Sigmoid colon (tissue), 7 donors: Measurements from ENCODE around the gene CDC42EP3. TPM values are rescaled to one million over a fixed set of nuclear protein-coding genes. Genes with fewer than 3 reads are reported as not detected.

ENCODE experiments used
- DNase-seq: peaks from one replicate; pipeline ENCODE4 v3.0.0-alpha.2; 2019
- H3K27ac ChIP-seq, 4 donors: fragments of 200-600 bp; sonication (generic); one replicate each; pipeline ENCODE4 v1.5.1; 2016 to 2019; ENCODE audit warnings: mild to moderate bottlenecking in 1 of 4
- H3K27me3 ChIP-seq, 3 donors: fragments of 200-600 bp; sonication (generic); one replicate each; pipeline ENCODE4 v1.5.1; 2019; ENCODE audit warnings: mild to moderate bottlenecking in 1 of 3
- H3K36me3 ChIP-seq, 4 donors: fragments of 200-600 bp; sonication (generic); one replicate each; pipeline ENCODE4 v1.5.1; 2016 to 2019
- H3K4me1 ChIP-seq, 4 donors: fragments of 200-600 bp; sonication (generic); one replicate each; pipeline ENCODE4 v1.5.1; 2017 to 2019
- H3K4me3 ChIP-seq, 4 donors: fragments of 200-600 bp; sonication (generic); one replicate each; pipeline ENCODE4 v1.5.1; 2017 to 2019; ENCODE audit warnings: mild to moderate bottlenecking in 2 of 4, moderate library complexity in 1 of 4
- H3K9me3 ChIP-seq, 4 donors: fragments of 200-600 bp in 3 of 4; sonication (generic) in 3 of 4; one replicate each; pipeline versions ENCODE4 v1.5.1 to v1.6.1; 2013 to 2019
- EP300 ChIP-seq, 4 donors: sonication (generic); formaldehyde crosslinking; IDR thresholded peaks; one replicate each; pipeline ENCODE4 v1.6.1; 2017; ENCODE audit warnings: antibody characterized with exemption in 4 of 4
- POLR2A ChIP-seq, 2 donors: fragments of 450-650 bp; IDR thresholded peaks; one replicate each; pipeline ENCODE4 v1.6.1; 2016; ENCODE audit warnings: antibody characterized with exemption in 2 of 2, mild to moderate bottlenecking in 2 of 2, moderate library complexity in 2 of 2
- POLR2AphosphoS5 ChIP-seq, 4 donors: sonication (generic); formaldehyde crosslinking; IDR thresholded peaks; one replicate each; pipeline ENCODE4 v1.6.1; 2017; ENCODE audit warnings: antibody characterized with exemption in 4 of 4
- WGBS, 2 donors: extraction: QIAGEN DNeasy Blood & Tissue Kit; methylation state at CpG; one replicate each; pipeline ENCODE4 v1.1.7; 2013; 5-methylcytosine and 5-hydroxymethylcytosine counted together
- intact Hi-C: fragments of 100-400 bp; cut with DNase I; formaldehyde crosslinking; loops from one replicate; pipeline ENCODE4 v1.15.1; 2023
- polyA plus RNA-seq, 3 donors: library from polyadenylated mRNA; stranded (reverse); fragments of 200-250 nt; gene quantifications; one replicate each; pipeline ENCODE4 v1.2.3, GENCODE V29; 2013
- total RNA-seq, 4 donors: library from RNA; depleted of rRNA; stranded (reverse); fragments of >200 nt; gene quantifications; one replicate each; pipeline ENCODE4 v1.1.0, GENCODE V29; 2016
- TF ChIP-seq, protein P1 (sequence below), 4 experiments: fragments of 450-650 bp in 3 of 4; fragments of 200-600 bp in 1 of 4; IDR thresholded peaks; one replicate each; pipeline ENCODE4 v1.5.1; 2016 to 2019; ENCODE audit warnings: antibody characterized with exemption in 4 of 4, mild to moderate bottlenecking in 3 of 4, moderate library complexity in 2 of 4
- donor health status: healthy with polysubstance abuse.
- donor health status: Bipolar disorder and iron deficiency.
- donor health status: healthy.

Gene CDC42EP3
- total and polyA plus RNA-seq, 7 donors: 10.9 to 84.5 (median 41.1) TPM

DNA sequence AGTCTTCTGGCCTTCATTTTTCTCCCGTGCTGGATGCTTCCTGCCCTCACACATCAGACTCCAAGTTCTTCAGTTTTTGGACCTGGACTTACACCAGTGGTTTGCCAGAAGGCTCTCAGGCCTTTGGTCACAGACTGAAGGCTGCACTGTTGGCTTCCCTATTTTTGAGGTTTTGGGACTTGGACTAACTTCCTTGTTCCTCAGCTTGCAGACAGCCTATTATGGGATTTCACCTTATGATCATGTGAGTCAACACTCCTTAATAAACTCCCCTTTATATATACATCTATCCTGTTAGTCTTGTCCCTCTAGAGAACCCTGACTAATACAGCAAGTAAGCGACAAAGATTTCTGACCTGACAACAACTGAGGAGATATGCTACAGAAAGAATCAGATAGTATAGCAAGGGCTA lies 7.2 kb downstream of the CDC42EP3 start:
- H3K4me3 ChIP-seq: no peak overlapping the region
- WGBS, 2 donors: 41 to 49% methylated on average over 2 of the region's 2 CpGs
- intact Hi-C loops: no loop called here
- no peaks in the 10 kb centered on the region for H3K36me3 ChIP-seq
- peaks cover 0 to 98% (median 88%) of the 10 kb centered on the region in 4 donors for H3K4me1 ChIP-seq
- H3K27ac ChIP-seq: peak overlapping the region; percentile 39 to 99 (median 72)
- no peaks in the 10 kb centered on the region for H3K9me3 ChIP-seq
- DNase-seq: no peak
- H3K27me3 ChIP-seq: no peaks in the 10 kb centered on the region
- TF ChIP-seq, protein P1, sequence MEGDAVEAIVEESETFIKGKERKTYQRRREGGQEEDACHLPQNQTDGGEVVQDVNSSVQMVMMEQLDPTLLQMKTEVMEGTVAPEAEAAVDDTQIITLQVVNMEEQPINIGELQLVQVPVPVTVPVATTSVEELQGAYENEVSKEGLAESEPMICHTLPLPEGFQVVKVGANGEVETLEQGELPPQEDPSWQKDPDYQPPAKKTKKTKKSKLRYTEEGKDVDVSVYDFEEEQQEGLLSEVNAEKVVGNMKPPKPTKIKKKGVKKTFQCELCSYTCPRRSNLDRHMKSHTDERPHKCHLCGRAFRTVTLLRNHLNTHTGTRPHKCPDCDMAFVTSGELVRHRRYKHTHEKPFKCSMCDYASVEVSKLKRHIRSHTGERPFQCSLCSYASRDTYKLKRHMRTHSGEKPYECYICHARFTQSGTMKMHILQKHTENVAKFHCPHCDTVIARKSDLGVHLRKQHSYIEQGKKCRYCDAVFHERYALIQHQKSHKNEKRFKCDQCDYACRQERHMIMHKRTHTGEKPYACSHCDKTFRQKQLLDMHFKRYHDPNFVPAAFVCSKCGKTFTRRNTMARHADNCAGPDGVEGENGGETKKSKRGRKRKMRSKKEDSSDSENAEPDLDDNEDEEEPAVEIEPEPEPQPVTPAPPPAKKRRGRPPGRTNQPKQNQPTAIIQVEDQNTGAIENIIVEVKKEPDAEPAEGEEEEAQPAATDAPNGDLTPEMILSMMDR (IDR thresholded peaks at IDR 0.05): no peak
- peak in 1 of 4 donors; percentile 3 for TF ChIP-seq POLR2AphosphoS5 (IDR thresholded peaks at IDR 0.05)

GRCh38 chr2:37663390-37663789 lies 8.1 kb downstream of the CDC42EP3 start:
- no peak for DNase-seq
- Histone ChIP-seq H3K4me3 (no peak overlapping the region), H3K4me1 (peaks cover 0 to 98% (median 94%) of the 10 kb centered on the region in 4 donors), H3K27me3 (no peaks in the 10 kb centered on the region), H3K27ac (peak overlapping the region; percentile 39 to 99 (median 72)), H3K36me3 (no peaks in the 10 kb centered on the region), H3K9me3 (no peaks in the 10 kb centered on the region)
- 91 to 95% methylated on average over 7 of the region's 7 CpGs for WGBS, 2 donors
- TF ChIP-seq, protein P1 (IDR thresholded peaks at IDR 0.05): no peak
- TF ChIP-seq POLR2A (IDR thresholded peaks at IDR 0.05) (no peak), EP300 (IDR thresholded peaks at IDR 0.05) (no peak), POLR2AphosphoS5 (IDR thresholded peaks at IDR 0.05) (no peak)
- intact Hi-C loops: no loop called here

DNA sequence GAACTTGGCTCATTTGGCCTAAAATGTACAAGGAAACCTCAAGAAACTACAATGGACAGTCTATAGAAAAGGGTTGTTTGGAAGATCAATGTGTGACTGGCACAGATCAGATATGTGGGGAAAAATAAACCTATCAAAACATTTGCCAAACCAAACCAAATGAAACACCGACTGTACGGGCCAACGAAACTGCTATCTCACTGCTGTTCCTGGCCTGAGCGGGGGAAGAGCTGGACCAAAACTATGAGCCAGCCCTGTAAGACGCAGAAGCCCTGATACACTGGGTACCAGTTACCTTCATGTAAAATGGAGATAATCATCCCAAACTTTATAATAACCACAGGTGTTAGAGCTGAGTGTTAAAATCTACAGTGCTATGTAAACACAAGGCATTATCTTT lies 11.7 kb downstream of the CDC42EP3 start:
- TF ChIP-seq POLR2AphosphoS5 (IDR thresholded peaks at IDR 0.05) (no peak), EP300 (IDR thresholded peaks at IDR 0.05) (no peak), POLR2A (IDR thresholded peaks at IDR 0.05) (no peak)
- TF ChIP-seq, protein P1 (IDR thresholded peaks at IDR 0.05): no peak
- no peaks in the 10 kb centered on the region for H3K36me3 ChIP-seq
- intact Hi-C loops: no loop called here
- no peaks in the 10 kb centered on the region for H3K9me3 ChIP-seq
- DNase-seq: no peak
- peak overlapping the region; percentile 11 to 99 (median 76) for H3K27ac ChIP-seq
- H3K4me3 ChIP-seq: no peak overlapping the region
- H3K27me3 ChIP-seq: no peaks in the 10 kb centered on the region
- peaks cover 0 to 98% (median 95%) of the 10 kb centered on the region in 4 donors for H3K4me1 ChIP-seq
- WGBS, 2 donors: 94% methylated on average over 5 of the region's 5 CpGs

GRCh38 chr2:37658682-37659081 lies 12.8 kb downstream of the CDC42EP3 start:
- peak overlapping the region; percentile 54 to 99 (median 83) for H3K27ac ChIP-seq
- no peaks in the 10 kb centered on the region for H3K36me3 ChIP-seq
- 96% methylated on average over 3 of the region's 3 CpGs for WGBS, 2 donors
- intact Hi-C loops: no loop called here
- H3K4me3 ChIP-seq: no peak overlapping the region
- no peak for DNase-seq
- peaks cover 0 to 98% (median 96%) of the 10 kb centered on the region in 4 donors for H3K4me1 ChIP-seq
- TF ChIP-seq POLR2AphosphoS5 (IDR thresholded peaks at IDR 0.05) (no peak), POLR2A (IDR thresholded peaks at IDR 0.05) (no peak), EP300 (IDR thresholded peaks at IDR 0.05) (no peak)
- TF ChIP-seq, protein P1 (IDR thresholded peaks at IDR 0.05): no peak
- H3K9me3 ChIP-seq: no peaks in the 10 kb centered on the region
- no peaks in the 10 kb centered on the region for H3K27me3 ChIP-seq

GRCh38 chr2:37657471-37657870 lies 14.0 kb downstream of the CDC42EP3 start:
- Histone ChIP-seq H3K27me3 (no peaks in the 10 kb centered on the region), H3K4me3 (no peak overlapping the region), H3K27ac (peak overlapping the region; percentile 64 to 99 (median 83)), H3K4me1 (peaks cover 0 to 98% (median 96%) of the 10 kb centered on the region in 4 donors), H3K9me3 (no peaks in the 10 kb centered on the region), H3K36me3 (no peaks in the 10 kb centered on the region)
- TF ChIP-seq, protein P1 (IDR thresholded peaks at IDR 0.05): no peak
- TF ChIP-seq POLR2AphosphoS5 (IDR thresholded peaks at IDR 0.05) (no peak), EP300 (IDR thresholded peaks at IDR 0.05) (no peak), POLR2A (IDR thresholded peaks at IDR 0.05) (no peak)
- 94% methylated on average over 4 of the region's 4 CpGs for WGBS, 2 donors
- intact Hi-C loops: no loop called here
- DNase-seq: no peak
